Measurements from ENCODE around the gene FHIP1A.
"Not testable (repeated sequence)": the region's sequence is repeated elsewhere in the genome, so short reads cannot be mapped to it uniquely, and the experiment has no call there.

FHIP1A gene

DNA sequence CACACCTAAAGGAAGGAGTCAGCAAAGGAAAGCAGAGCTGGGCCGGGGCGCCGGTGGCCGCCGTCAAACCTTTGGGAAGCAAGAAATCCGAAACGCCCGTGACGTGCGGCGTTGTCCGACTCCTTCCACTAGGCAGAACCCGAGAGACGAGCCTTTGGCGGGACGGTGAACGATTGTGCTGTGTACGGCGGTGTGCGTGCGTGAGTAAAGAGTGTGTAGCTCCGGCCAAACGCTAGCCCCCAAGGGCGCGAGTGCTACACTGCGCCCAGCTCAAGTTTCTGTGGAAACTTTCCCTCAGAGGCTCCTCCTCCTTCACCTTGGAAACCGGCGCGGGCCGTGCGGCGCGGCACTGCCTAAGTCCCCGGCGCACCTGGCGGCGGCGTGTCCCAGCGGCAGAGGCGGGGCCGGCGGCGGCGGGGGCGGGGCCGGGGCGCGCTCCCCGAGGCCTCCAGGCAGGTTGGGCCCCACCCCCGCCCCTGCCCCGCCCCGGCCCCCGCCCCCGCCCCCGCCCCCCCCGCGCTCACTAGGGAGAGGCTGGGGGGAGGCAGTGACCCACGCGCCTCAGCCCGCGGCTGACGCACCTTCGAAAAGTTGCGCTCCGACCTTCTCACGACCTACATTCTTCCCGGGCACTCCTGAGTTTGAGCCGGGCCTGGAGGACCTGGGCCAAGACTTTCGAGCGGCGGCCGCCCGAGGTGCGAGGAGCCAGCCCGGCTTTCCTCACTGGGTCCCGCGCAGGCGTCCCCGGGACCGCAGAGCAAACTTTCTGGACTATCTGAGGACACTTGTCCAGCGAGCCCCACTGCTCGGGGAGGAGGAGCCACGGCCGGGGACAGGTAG, at the start of gene FHIP1A:
Gene FHIP1A (plus strand): TSS at position 547 of the 840 bp plus-strand sequence. CDS start 157,084 bp downstream, outside the sequence.
- DNase-seq, result peak; percentile 88

DNA sequence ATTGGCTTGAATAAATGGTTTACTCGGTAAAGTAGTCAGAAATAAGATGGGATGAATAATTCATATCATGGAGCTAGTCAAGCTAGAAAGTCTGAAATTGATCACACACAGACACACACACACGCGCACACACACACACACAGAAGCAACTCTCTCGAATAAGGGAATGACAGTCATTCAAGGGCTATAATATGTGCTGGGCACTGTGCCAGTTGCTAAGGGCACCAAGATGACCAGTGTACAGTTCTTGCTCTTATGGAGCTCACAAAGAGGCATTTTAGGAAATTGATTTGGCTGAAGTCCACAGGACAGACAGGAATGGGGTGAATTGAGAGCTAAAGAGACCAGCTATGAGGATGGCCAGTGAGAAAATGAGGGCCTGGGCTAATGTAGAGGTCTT, 49.4 kb upstream of the FHIP1A start:
- DNase-seq, result no peak

DNA sequence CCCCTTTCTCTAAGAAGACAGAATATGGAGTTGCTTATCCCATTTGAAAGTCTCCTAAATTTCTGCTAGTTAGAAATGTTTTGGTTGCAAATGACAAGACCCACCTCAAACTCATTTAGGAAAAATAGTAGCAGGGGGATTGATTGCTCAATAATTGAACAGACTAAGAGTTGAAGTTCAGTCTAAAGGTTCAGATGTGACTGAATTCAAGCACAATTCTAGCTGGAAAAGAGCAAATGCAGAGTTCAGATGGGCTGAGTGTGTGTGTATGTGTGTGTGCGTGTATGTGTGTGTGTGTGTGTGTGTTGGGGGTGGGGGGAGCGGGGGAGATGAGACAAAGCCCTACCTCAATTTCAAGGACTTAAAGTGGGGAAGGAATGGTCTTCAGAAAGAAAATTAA, 47.9 kb upstream of the FHIP1A start:
- DNase-seq, result no peak

DNA sequence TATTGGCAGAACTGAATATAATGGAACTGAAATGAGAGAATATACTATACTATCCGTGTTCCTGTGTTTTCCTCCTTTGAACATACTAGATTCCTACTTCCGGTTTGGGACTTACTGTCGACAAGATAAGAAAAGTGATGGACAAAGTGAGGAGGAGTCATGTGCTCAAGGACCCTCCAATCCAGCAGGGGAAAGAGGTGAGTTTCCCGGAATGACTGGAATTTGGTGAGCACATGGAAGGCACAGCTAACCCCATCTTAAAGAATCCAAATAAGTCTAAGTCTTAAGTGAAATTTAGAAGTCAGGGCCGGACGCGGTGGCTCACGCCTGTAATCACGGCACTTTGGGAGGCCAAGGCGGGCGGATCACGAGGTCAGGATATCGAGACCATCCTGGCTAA, 47.0 kb upstream of the FHIP1A start:
- DNase-seq, result no peak

DNA sequence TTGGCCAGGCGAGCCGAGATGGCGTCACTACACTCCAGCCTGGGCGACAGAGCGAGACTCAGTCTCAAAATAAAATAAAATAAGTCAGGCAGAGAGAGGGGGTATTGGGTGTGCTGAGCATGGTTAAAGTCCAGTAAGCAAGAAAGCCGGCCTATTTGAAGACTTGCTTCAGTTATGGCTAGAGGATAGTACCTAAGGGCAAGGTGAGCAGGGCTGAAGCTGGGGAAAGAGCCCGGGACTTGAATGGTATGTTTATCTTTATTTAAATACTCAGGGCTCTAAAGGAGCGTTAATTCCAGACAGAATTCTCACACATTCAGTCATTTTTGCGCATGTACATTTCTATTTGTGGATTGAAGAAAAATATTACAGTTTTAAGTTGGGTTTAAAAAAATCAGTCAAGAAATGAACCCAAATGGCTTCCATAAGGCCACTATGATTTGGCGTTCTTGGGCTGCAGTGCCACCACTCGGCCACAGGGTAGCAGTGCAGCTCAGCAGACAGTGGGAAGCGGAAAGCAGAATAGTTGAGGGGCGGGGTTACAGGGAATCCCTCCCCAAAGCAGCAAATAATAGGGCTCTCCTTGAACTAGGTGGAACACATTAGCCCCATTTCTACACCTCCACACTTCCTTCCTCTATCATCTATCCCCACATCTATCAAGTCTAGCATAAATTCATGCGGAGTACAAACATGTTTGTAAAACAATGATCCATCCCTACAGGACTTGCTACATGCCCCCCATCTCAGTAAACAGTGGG, 46.4 kb upstream of the FHIP1A start:
- DNase-seq, result peak; percentile 47

DNA sequence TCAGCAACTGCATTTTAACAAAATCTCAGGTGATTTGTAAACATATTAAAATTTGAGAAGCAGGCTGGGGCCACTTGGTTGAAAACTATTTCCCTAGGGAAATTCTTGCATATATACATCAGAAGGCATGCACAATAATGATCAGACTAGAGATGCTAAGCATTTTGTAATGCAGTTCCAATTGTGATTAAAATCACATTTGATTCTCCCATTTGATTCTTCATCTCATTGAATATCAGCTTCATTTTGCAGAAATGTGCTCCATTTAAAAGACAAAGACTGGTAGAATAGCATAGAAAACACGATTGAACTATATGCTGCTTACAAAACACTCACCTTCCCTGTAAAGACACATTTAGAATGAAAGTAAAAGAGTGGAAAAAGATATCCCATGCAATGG, 32.4 kb upstream of the FHIP1A start:
- DNase-seq, result no peak

DNA sequence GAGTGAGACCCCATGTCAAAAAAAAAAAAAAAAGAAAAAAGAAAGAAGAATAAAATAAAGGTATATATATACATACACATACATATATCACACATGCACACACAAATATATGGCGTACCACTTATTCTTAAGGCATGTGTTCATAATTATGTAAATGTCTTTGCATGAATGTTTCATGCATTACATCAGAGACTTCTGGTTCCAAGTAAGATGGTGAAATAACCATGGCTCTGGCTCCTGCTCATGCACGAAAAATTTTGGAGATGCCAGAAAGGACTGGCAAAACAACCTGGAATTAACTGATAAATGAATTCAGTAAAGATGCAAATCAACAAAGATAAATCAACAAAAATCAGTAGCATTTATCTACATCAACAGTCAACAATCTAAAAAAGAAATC, 19.7 kb upstream of the FHIP1A start:
- DNase-seq, result no peak

DNA sequence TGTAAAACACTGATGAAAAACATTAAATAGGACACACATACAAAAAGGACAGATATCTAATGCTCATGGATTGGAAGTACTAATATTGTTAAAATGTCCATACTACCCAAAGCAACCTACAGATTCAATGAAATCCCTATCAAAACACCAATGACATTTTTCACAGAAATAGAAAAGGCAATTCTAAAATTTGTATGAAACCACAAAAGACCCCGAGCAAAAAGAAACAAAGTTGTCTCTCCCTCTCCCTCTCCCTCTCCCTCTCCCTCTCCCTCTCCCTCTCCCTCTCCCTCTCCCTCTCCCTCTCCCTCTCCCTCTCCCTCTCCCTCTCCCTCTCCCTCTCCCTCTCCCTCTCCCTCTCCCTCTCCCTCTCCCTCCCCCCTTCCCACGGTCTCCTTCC, 19.2 kb upstream of the FHIP1A start:
- DNase-seq, result not testable (repeated sequence)

DNA sequence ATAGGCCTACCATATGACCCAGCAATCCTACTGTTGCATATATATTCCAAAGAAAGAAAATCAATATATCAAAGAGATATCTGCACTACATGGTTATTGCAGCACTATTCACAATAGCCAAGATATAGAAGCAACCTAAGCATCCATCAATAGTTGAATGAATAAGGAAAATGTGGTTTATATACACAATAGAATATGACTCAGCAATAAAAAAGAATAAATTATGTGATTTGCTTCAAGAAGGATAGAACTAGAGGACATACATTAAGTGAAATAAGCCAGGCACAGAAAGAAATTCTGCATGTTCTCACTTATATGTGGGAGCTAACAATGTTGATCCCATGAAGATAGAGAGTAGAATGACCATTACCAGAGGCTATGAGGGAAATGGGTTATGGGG, 13.1 kb upstream of the FHIP1A start:
- no peak for DNase-seq

DNA sequence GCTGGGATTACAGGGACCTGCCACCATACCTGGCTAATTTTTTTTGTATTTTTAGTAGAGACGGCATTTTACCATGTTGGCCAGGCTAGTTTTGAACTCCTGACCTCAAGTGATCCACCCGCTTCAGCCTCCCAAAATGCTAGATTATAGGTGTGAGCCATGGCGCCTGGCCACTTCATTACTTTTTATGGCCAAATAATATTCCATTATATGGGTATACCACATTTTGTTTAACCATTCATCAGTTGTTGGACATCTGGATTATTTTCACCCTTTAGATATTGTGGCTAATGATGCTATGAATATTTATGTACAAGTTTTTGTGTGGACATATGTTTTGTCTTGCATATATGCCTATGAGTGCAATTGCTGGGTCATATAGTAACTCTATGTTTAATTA, 8.6 kb upstream of the FHIP1A start:
- DNase-seq, result no peak

DNA sequence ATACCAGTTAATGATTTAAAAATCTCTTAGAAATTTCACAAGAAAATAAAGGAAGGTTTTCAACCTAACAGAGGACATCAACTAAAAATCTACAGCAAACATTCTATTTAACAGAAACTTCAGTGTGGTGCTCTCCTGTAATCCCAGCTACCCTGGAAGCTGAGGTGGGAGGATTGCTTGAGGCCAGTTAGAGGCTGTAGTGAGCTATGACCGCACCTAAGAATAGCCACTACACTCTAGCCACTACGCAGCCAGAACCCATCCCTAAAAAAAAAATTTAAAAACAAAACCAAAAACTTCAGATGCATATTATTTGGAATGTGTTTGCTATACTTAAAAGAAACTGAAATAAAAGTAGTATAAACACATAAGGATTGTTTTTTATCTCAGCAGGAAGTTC, 7.2 kb upstream of the FHIP1A start:
- DNase-seq, result no peak

DNA sequence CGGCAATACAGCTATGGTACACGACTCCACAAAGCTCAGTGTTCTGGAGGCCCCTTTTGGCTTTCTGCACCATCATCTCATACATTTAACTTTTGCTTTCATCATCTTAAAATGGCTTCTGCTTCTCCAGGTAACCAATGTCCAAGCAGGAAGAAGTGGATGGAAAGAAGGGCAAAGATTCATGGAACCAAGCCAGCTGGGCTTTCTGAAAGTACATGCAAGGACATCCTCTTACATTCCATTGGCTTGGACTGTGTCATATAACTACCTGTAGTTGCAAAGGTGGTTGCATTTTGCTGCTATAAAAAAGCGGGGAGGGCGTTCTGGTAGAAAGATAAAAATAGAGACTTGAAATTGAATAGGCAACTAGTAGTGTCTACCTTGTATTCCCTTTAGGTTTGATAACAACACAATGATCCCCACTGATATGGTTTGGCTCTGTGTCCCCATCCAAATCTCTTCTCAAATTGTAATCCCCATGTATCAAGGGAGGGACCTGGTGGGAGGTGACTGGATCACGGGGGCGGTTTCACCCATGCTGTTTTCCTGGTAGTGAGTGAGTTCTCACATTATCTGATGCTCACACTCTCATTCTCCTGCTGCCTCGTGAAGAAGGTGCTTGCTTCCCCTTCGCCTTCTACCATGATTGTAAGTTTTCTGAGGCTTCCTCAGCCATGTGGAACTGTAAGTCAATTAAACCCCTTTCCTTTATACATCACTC, 6.7 kb upstream of the FHIP1A start:
- DNase-seq, result no peak

DNA sequence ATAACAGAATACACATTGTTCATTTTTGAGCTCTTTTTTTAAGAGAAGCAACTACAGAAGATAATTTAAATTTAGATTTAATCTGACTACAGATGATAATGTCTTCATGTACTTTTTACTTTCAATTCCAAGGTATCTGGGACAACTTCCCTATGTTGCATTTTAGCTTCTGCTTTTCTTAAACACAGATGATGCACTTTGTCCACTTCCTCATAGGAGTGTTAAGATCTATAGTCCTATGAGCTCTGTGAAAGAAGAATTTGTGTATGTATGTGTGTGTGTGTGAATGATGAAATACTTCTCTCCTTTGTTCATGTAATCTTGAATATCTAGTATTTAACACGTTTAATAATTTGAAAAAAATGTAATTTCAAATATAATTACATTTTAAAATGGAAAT, 5.3 kb upstream of the FHIP1A start:
- DNase-seq, result no peak

DNA sequence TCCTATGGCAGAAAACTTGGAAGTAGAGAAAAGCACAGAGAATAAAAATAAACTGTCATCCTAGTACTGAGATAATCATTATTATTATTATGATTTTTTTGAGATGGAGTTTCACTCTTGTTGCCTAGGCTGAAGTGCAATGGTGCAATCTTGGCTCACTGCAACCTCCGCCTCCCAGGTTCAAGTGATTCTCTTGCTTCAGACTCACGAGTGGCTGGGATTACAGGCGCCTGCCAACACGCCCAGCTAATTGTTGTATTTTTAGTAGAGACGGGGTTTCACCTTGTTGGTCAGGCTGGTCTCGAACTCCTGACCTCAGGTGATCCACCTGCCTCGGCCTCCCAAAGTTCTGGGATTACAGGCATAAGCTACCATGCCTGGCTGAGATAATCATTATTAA, 4.2 kb upstream of the FHIP1A start:
- DNase-seq, result not testable (repeated sequence)

DNA sequence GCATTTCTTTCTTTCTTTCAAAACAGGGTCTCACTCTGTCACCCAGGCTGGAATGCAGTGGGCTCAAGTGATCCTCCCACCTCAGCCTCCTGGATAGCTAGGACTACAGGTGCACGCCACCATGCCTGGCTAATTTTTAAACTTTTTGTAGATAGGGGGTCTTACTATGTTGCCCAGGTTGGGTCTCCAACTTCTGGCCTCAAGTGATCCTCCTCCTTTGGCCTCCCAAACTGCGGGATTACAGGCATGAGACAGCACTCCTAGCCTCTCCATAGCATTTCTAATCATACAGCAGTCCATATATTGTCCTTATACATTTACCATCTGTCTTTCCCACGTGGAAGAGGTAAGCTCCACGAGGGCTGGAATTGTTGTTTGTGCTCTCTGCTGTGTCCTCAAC, 2.0 kb upstream of the FHIP1A start:
- no peak for DNase-seq

DNA sequence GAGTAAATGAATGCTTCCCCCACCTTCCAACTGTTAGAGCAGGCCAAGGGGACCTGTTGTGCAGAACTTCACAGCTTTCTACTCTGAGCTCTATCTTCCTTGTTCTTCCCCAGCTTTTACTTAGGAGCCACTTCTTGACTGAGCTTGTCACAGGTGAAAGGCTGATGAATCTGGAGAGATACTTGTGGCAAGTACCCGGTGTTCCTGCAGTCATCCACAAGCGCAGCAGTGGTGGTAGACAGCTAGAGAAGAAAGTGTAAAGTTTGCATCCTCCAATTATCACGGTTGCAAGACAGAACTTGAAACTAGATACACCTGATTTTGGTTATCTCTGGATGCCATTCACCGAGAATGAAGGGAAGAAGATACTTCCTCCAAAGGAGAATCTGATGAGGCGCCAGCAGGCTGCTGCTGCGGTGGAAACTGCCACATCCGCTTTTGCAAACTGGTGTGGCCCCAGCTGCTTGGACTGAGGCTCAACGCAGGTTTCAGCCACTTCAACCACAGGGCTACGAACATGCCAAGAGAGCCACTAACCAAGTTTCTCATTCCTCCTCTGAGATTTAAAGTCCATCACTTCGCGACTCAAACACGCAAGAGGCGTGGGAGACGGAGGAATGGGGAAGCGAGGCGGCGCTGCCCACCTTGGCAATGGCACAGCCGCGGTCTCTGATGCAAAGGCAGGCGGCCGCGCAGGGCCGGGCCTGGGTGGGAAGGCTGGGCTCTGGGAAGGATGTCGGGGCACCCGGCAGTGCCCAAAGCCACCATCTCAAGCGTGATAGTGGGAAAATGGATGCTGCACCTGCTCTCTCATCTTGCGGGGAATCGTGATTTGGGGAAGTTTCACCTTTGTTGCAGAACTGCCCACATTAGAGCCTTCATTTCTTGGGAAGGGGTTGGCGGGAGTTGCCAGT, 1.3 kb upstream of the FHIP1A start:
- DNase-seq, result no peak

DNA sequence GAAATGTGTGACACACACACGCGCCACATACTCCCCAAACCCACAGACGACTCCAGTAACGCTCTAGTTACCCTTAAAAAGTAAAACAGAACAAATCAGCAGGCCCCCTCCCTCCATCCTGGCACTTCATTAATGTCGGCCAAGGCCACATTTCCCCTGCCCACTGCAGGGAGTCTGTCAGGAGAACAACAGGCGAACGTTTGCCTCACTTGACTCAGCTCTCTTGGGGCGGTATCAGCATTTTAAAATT, 671 bp upstream of the FHIP1A start:
- no peak for DNase-seq

DNA sequence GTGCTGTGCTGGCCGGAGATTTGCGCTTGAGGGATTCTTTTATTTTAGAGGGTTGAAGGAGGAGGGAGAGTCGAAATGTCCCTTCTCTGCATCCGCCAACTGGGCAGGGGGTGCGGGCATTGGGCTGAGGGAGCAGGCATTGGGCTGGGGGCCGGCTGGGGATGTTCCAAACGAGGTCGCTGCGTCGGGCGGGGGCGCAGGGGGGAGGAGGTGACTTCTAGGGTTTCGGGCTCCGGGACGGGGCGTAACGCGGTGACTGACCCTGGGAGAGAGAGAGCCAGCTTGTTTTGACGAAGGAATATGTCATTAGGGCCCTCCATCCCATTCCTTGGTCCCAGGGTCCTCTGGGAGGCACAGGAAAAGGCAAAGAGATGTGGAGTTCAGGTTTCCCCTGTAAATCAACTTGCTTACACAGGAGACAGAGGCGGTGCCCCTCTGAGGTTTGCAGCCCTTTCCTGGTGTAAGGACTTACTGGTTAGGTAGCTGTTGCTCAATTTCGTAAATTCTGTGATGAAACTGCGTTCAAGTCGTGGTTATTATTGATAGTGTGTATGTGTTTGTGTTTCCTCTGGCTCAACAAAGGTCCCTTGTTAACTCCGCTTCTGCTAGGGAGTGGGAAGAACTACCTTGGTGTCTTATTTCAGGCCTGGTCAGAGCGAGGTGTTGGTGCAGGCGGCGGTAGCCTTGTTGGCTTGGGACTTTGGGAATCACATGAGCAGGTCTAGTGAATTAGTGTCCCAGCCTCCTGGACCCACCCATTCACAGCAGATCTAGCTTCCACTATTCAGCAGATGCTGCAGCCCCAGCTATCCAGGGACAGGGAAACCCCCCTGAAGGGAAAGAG, 716 bp downstream of the FHIP1A start:
- DNase-seq, result peak; percentile 58

DNA sequence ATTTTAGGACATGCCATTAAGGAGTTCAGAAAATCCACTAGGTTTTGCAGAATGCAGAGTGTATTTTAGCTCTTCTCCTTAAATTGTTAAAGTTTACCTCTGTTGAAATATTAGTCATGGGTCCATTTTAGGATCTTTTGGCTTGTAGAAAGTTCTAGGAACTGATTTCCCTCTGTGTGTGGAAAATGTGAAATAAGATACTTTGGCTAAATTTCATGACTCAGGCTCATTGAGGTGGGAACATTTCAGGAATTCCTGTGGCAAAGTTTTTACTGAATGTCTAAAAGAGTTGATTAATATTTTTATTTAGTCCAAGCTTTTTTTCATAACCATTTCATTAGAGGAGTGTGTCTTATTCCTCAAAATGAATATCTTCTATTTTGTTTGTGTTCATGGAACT, 7.0 kb downstream of the FHIP1A start:
- no peak for DNase-seq

DNA sequence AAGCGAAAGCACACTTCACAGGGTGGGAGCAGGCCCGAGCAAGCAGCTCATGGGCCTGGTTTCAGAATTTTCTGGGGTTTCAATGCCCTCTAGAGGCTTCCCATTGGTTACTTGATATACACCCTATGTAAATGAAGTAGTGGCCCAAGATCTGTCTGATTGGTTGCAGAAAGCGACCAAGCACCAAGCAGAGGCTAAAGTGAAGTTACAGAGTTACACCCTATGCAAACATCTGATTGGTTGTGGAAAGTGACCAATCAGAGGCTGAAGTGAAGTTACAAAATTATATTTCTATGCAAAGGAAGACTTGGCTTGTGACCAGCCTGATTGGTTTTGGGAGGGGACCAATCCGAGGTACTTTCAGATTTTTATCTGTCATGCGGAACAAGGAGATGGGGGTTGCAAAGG, 8.2 kb downstream of the FHIP1A start:
- DNase-seq, result no peak

DNA sequence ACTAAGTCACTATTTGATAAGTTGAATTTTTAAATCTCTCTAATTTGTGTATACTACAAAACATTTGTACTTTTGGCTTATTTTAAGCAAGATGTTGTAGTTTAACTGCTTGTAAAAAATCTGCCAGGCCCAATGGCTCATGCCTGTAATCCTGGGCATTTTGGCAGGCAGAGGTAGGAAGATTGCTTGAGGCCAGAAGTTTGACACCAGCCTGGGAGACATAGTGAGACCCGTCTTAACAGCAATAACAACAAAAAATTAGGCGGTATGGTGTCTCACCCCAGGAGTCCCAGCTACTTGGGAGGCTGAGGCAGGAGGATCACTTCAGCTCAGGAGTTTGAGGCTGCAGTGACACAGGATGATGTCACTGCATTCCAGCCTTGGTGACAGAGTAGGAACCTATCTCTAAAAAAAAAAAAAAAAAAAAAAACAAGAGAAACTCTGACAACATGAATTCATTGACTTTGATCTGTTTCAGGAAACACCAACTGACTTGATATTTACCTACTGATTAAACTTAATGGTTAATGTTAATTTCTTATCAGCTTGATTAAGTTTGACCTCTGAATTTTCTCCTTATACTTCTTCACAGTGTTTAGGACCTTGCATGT, 8.9 kb downstream of the FHIP1A start:
- DNase-seq, result no peak

DNA sequence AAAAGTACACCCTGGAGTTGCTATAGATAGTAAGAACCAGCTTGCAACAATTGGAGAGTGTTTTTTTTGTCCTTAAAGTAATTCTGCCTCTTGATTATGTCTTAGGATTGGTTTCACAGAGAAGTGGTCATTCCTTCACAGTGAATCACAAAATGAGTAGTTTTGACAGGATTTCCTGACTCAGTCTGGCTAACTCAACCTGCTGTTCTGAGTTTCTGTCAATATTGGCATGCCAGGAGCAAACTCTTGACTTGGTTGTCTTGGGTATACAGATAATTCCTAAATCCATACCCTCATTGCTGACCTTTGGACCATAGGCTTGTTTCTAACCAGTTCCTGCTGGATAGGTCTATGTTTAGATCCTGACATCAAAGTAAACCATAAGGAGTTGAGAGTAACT, 9.4 kb downstream of the FHIP1A start:
- no peak for DNase-seq

Measured in NCI-H526 treated with DMSO at 0.1 percent for 48 hours (cell line).